Measurements from ENCODE around the gene KRTAP9-7. TPM values are rescaled to one million over a fixed set of nuclear protein-coding genes. Genes with fewer than 3 reads are reported as not detected.

Gene KRTAP9-7
- total and polyA plus RNA-seq, 2 donors (not counting 3 experiments of a cell fraction or from before 2014, with no cell fraction given) = not detected

DNA sequence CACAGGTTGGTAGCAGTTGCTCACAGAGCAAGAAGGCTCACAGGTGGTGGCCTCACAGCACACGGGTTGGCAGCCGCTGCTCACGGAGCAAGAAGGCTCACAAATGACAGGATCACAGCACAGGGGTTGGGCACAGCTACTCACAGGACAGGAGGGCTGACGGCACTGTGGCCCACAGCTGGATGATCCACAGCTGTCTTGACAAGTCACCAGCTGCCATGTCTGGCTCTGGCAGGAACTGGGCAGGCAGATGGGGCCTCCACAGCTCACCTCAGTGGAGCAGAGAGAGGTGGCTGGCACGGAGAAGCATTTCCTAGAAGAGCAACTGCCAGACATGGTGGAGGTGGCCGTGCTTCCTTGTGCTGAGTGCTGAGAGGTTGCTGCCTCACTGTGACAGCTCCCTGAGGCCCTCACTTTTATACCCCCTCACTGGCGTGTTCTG, 33.4 kb downstream of the KRTAP9-7 start, which contains the start of gene KRTAP16-1:
TSS of gene KRTAP16-1 (minus strand) at position 392 of the 442 bp plus-strand sequence. CDS start at position 336, 56 bp downstream.
- Histone ChIP-seq H3K4me3 (replicated peaks in 1 of 3; ENCODE audit: insufficient read depth in 1 of 3, low read depth in 1 of 3, low read length in 3 of 3) (no peak within 1 kb of the TSS), H3K27me3 (ENCODE audit: control insufficient read depth in 2 of 2, insufficient read depth in 2 of 2, low read length in 2 of 2) (no peaks in the 10 kb centered on the region), H3K36me3 (ENCODE audit: control insufficient read depth in 2 of 2, extremely low read depth in 1 of 2, insufficient read depth in 2 of 2, low read length in 2 of 2) (no peaks in the 10 kb centered on the region), H3K79me2 (ENCODE audit: control insufficient read depth, insufficient read depth, low read length) (no peaks in the 10 kb centered on the region), H3K9me3 (replicated peaks; ENCODE audit: control insufficient read depth, insufficient read depth, low read length) (no peaks in the 10 kb centered on the region), H3K9me1 (replicated peaks; ENCODE audit: control insufficient read depth, extremely low read depth, insufficient read depth, low read length) (no peaks in the 10 kb centered on the region), H3K4me1 (ENCODE audit: control insufficient read depth, extremely low read depth, insufficient read depth, low read length) (no peaks in the 10 kb centered on the region), H3K4me2 (ENCODE audit: insufficient read depth, low read length) (no peak within 1 kb of the TSS), H3K9ac (replicated peaks; ENCODE audit: extremely low read depth, insufficient read depth, low read length) (no peak within 1 kb of the TSS), H3K27ac (ENCODE audit: insufficient read depth, low read depth, low read length) (no peak within 1 kb of the TSS), H2AFZ (ENCODE audit: low read depth, low read length) (no peak within 1 kb of the TSS), H4K20me1 (replicated peaks; ENCODE audit: control insufficient read depth, extremely low read depth, insufficient read depth, low read length) (no peaks in the 10 kb centered on the region)
- intact Hi-C loops (cut with micrococcal nuclease) (no loop called here), dilution Hi-C loops (cut with MboI; ENCODE audit: extremely low pct_ligation_motif_present, low sequenced_read_pairs) (no loop called here)
- FAIRE-seq (no peak), DNase-seq (ENCODE audit: low read depth, low spot score) (no peak)
- ChIA-PET POLR2A (no interaction called here), CTCF (no interaction called here)
- no TSS peak for BruUV-seq (replicated peaks)
- TF ChIP-seq, protein P1, sequence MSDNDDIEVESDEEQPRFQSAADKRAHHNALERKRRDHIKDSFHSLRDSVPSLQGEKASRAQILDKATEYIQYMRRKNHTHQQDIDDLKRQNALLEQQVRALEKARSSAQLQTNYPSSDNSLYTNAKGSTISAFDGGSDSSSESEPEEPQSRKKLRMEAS (IDR thresholded peaks at IDR 0.05; ENCODE audit: insufficient read depth, insufficient read length) = no peak
- TF ChIP-seq POLR2AphosphoS5 (IDR thresholded peaks at IDR 0.05; ENCODE audit: insufficient read depth, low read depth, low read length) = no peak
- no peak for TF ChIP-seq JUN (IDR thresholded peaks at IDR 0.05; ENCODE audit: borderline replicate concordance, insufficient read depth, insufficient read length, low read depth)
- no peak for TF ChIP-seq MYC (IDR thresholded peaks at IDR 0.05; ENCODE audit: low read depth, low read length)

DNA sequence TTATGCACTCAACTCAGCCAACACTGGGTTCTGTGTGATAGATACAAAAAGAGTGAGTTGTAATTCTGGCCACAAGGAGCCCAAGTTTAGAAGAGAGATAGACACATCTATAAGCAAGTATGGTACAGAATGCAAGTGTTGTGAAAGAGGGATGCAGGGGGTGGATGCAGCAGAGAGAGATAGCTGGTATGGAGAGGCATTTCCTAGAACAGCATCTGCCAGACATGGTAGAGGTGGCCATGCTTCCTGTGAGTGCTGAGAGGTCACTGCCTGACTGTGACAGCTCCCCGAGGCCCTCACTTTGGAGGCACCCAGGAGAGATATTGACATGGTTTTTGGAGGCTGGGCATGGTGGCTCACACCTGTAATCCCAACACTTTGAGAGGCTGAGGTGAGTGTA, 35.6 kb downstream of the KRTAP9-7 start:
- intact Hi-C loops (cut with micrococcal nuclease) (no loop called here), dilution Hi-C loops (cut with MboI; ENCODE audit: extremely low pct_ligation_motif_present, low sequenced_read_pairs) (no loop called here)
- Histone ChIP-seq H3K27me3 (ENCODE audit: control insufficient read depth in 2 of 2, insufficient read depth in 2 of 2, low read length in 2 of 2) (no peaks in the 10 kb centered on the region), H3K79me2 (ENCODE audit: control insufficient read depth, insufficient read depth, low read length) (no peaks in the 10 kb centered on the region), H3K4me3 (replicated peaks in 1 of 3; ENCODE audit: insufficient read depth in 1 of 3, low read depth in 1 of 3, low read length in 3 of 3) (no peak overlapping the region), H3K9me3 (replicated peaks; ENCODE audit: control insufficient read depth, insufficient read depth, low read length) (no peaks in the 10 kb centered on the region), H3K36me3 (ENCODE audit: control insufficient read depth in 2 of 2, extremely low read depth in 1 of 2, insufficient read depth in 2 of 2, low read length in 2 of 2) (no peaks in the 10 kb centered on the region), H3K4me1 (ENCODE audit: control insufficient read depth, extremely low read depth, insufficient read depth, low read length) (no peaks in the 10 kb centered on the region), H4K20me1 (replicated peaks; ENCODE audit: control insufficient read depth, extremely low read depth, insufficient read depth, low read length) (no peaks in the 10 kb centered on the region), H2AFZ (ENCODE audit: low read depth, low read length) (no peak overlapping the region), H3K9ac (replicated peaks; ENCODE audit: extremely low read depth, insufficient read depth, low read length) (no peak overlapping the region), H3K9me1 (replicated peaks; ENCODE audit: control insufficient read depth, extremely low read depth, insufficient read depth, low read length) (no peaks in the 10 kb centered on the region), H3K4me2 (ENCODE audit: insufficient read depth, low read length) (no peak overlapping the region), H3K27ac (ENCODE audit: insufficient read depth, low read depth, low read length) (no peak overlapping the region)
- POLR2A ChIA-PET = no interaction called here
- BruUV-seq (replicated peaks) = no TSS peak
- FAIRE-seq = no peak
- CTCF ChIA-PET = no interaction called here
- no peak for DNase-seq (ENCODE audit: low read depth, low spot score)
- no peak for TF ChIP-seq POLR2AphosphoS5 (IDR thresholded peaks at IDR 0.05; ENCODE audit: insufficient read depth, low read depth, low read length)
- no peak for TF ChIP-seq FOS (IDR thresholded peaks at IDR 0.05; ENCODE audit: borderline replicate concordance, insufficient read depth, low read length)
- no peak for TF ChIP-seq JUN (IDR thresholded peaks at IDR 0.05; ENCODE audit: borderline replicate concordance, insufficient read depth, insufficient read length, low read depth)
- no peak for TF ChIP-seq POLR2A (IDR thresholded peaks at IDR 0.05; ENCODE audit: low read depth, low read length)
- no peak for TF ChIP-seq MYC (IDR thresholded peaks at IDR 0.05; ENCODE audit: low read depth, low read length)
- TF ChIP-seq, protein P2, sequence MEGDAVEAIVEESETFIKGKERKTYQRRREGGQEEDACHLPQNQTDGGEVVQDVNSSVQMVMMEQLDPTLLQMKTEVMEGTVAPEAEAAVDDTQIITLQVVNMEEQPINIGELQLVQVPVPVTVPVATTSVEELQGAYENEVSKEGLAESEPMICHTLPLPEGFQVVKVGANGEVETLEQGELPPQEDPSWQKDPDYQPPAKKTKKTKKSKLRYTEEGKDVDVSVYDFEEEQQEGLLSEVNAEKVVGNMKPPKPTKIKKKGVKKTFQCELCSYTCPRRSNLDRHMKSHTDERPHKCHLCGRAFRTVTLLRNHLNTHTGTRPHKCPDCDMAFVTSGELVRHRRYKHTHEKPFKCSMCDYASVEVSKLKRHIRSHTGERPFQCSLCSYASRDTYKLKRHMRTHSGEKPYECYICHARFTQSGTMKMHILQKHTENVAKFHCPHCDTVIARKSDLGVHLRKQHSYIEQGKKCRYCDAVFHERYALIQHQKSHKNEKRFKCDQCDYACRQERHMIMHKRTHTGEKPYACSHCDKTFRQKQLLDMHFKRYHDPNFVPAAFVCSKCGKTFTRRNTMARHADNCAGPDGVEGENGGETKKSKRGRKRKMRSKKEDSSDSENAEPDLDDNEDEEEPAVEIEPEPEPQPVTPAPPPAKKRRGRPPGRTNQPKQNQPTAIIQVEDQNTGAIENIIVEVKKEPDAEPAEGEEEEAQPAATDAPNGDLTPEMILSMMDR (IDR thresholded peaks at IDR 0.05; ENCODE audit: extremely low read depth in 1 of 2, insufficient read depth in 1 of 2, low read depth in 1 of 2, low read length in 2 of 2) = no peak
- TF ChIP-seq, protein P1 (IDR thresholded peaks at IDR 0.05; ENCODE audit: insufficient read depth, insufficient read length) = no peak
- no peak for TF ChIP-seq GATA2 (IDR thresholded peaks at IDR 0.05; ENCODE audit: insufficient read depth, insufficient read length, low read depth, low read length)
- no peak for TF ChIP-seq EZH2 (IDR thresholded peaks at IDR 0.05; ENCODE audit: borderline replicate concordance, low read depth, low read length, severe bottlenecking)

All from endothelial cell of umbilical vein (primary cell).